HCT116 (cell line): Measurements from ENCODE around the gene KMT2B. TPM values are rescaled to one million over a fixed set of nuclear protein-coding genes. Genes with fewer than 3 reads are reported as not detected.

ENCODE experiments used
- ATAC-seq: fragments of 200-7000 bp; cut with Tn5 transposase; 2 replicates; pipeline ENCODE4 v1.9.1; 2020; ENCODE audit warnings: mild to moderate bottlenecking, moderate library complexity
- BruUV-seq: library from RNA; stranded (reverse); fragments of 400-500 nt; replicated peaks from 2 replicates; lab custom pipeline; 2021; lab: Mats Ljungman, UMichigan
- CTCF ChIA-PET: fragments of 300-600 bp; sonication (Branson Sonifier 250); formaldehyde crosslinking; loops from one replicate; lab custom pipeline; 2021; ENCODE audit warnings: antibody characterized with exemption; lab: Charles Lee
- POLR2A ChIA-PET: fragments of 300-600, 350-600 bp; sonication (Branson Sonifier 250); formaldehyde crosslinking; loops from one replicate; lab custom pipeline; 2021; ENCODE audit warnings: antibody characterized with exemption; lab: Charles Lee
- RAD21 ChIA-PET, 2 experiments: fragments of 300-600 bp; sonication (Branson Sonifier 250); formaldehyde crosslinking; loops; one replicate each; lab custom pipeline; 2023; ENCODE audit warnings: low total read pairs in 2 of 2; ENCODE audit not compliant: uncharacterized antibody in 2 of 2, unreplicated experiment in 2 of 2, low non-redundant PET in 1 of 2; lab: Charles Lee
- DNase-seq: peaks from one replicate; pipeline ENCODE4 v3.0.0-alpha.2; 2010; ENCODE audit warnings: low read depth, low spot score
- H2AFZ ChIP-seq: fragments of 200-600 bp; shearing (Covaris generic), sonication (generic); 2 replicates; pipeline ENCODE4 v1.6.1; 2017; ENCODE audit warnings: low read depth, mixed run types, mixed read lengths, antibody characterized with exemption, low read length; ENCODE audit not compliant: poor library complexity, severe bottlenecking
- H3K27ac ChIP-seq: 2 replicates; pipeline ENCODE4 v1.5.1; 2012; ENCODE audit warnings: low read depth, low read length
- H3K27me3 ChIP-seq: fragments of 200-600 bp; sonication (generic); 2 replicates; pipeline ENCODE4 v1.6.1; 2016; ENCODE audit warnings: mixed run types, low read length, mixed read lengths; ENCODE audit not compliant: insufficient read depth
- H3K36me3 ChIP-seq, 2 experiments: fragments of 200-500 bp in 1 of 2; fragments of 200-600 bp in 1 of 2; sonication (Bioruptor generic) in 1 of 2; sonication (generic) in 1 of 2; 2 replicates each; pipeline versions ENCODE4 v1.5.1 to v1.6.1; 2014 to 2016; ENCODE audit warnings: low read length in 2 of 2, inconsistent platforms in 1 of 2, mixed read lengths in 1 of 2, mixed run types in 1 of 2; ENCODE audit not compliant: insufficient read depth in 2 of 2, control insufficient read depth in 1 of 2
- H3K4me1 ChIP-seq, 2 experiments: fragments of 200-600 bp in 1 of 2; sonication (generic) in 1 of 2; 2 replicates each; pipeline versions ENCODE4 v1.5.1 to v1.6.1; 2012 to 2017; ENCODE audit warnings: low read length in 2 of 2, inconsistent platforms in 1 of 2, mild to moderate bottlenecking in 1 of 2, mixed read lengths in 1 of 2, mixed run types in 1 of 2, moderate library complexity in 1 of 2; ENCODE audit not compliant: insufficient read depth in 2 of 2, control insufficient read depth in 1 of 2
- H3K4me2 ChIP-seq: fragments of 200-600 bp; sonication (generic); 2 replicates; pipeline ENCODE4 v1.6.1; 2017; ENCODE audit warnings: mixed run types, low read length, mixed read lengths
- H3K4me3 ChIP-seq, 2 experiments: fragments of 200-600 bp in 1 of 2; sonication (generic) in 1 of 2; replicated peaks in 1 of 2; 2 replicates each; pipeline ENCODE4 v1.5.1; 2011 to 2016; ENCODE audit warnings: low read length in 2 of 2, control low read depth in 1 of 2, low read depth in 1 of 2, mild to moderate bottlenecking in 1 of 2, mixed read lengths in 1 of 2, mixed run types in 1 of 2
- H3K79me2 ChIP-seq: fragments of 200-600 bp; sonication (generic); 2 replicates; pipeline ENCODE4 v1.6.1; 2017; ENCODE audit warnings: mild to moderate bottlenecking, mixed run types, low read length, moderate library complexity, mixed read lengths; ENCODE audit not compliant: insufficient read depth
- H3K9ac ChIP-seq: fragments of 200-600 bp; sonication (generic); 2 replicates; pipeline ENCODE4 v1.6.1; 2016; ENCODE audit warnings: low read length, mixed read lengths
- H3K9me2 ChIP-seq: fragments of 200-600 bp; sonication (generic), shearing (Covaris generic); 2 replicates; pipeline ENCODE4 v1.6.1; 2017; ENCODE audit warnings: mixed run types, mild to moderate bottlenecking, moderate library complexity; ENCODE audit not compliant: insufficient read depth
- H3K9me3 ChIP-seq, 2 experiments: fragments of 200-500 bp in 1 of 2; fragments of 200-600 bp in 1 of 2; sonication (Bioruptor generic) in 1 of 2; sonication (generic) in 1 of 2; 2 replicates each; pipeline ENCODE4 v1.6.1; 2014 to 2017; ENCODE audit warnings: low read length in 2 of 2, mixed read lengths in 2 of 2, inconsistent platforms in 1 of 2, low read depth in 1 of 2, mild to moderate bottlenecking in 1 of 2, mixed run types in 1 of 2, moderate library complexity in 1 of 2; ENCODE audit not compliant: control insufficient read depth in 1 of 2, insufficient read depth in 1 of 2
- H4K20me1 ChIP-seq: fragments of 200-600 bp; sonication (generic), shearing (Covaris generic); 2 replicates; pipeline ENCODE4 v1.6.1; 2017; ENCODE audit warnings: mixed run types, mild to moderate bottlenecking, moderate library complexity; ENCODE audit not compliant: insufficient read depth
- CBX3 ChIP-seq: IDR thresholded peaks from 2 replicates; pipeline ENCODE4 v1.6.1; 2012; ENCODE audit warnings: low read depth
- EGR1 ChIP-seq: IDR thresholded peaks from 2 replicates; pipeline ENCODE4 v1.6.1; 2012; ENCODE audit warnings: low read depth
- EZH2phosphoT487 ChIP-seq: fragments of 200-600 bp; IDR thresholded peaks from 2 replicates; pipeline ENCODE4 v1.6.1; 2018; ENCODE audit warnings: antibody characterized with exemption, borderline replicate concordance
- JUND ChIP-seq: IDR thresholded peaks from 2 replicates; pipeline ENCODE4 v1.6.1; 2012
- POLR2A ChIP-seq: IDR thresholded peaks from 2 replicates; pipeline ENCODE4 v1.7.0; 2011; ENCODE audit warnings: borderline replicate concordance; ENCODE audit not compliant: insufficient read depth, insufficient read length; ENCODE audit errors: extremely low read depth
- RAD21 ChIP-seq: IDR thresholded peaks from 2 replicates; pipeline ENCODE4 v1.6.1; 2012; ENCODE audit warnings: low read depth, mild to moderate bottlenecking
- SIN3A ChIP-seq: IDR thresholded peaks from 2 replicates; pipeline ENCODE4 v1.6.1; 2012; ENCODE audit warnings: low read depth
- SRF ChIP-seq: IDR thresholded peaks from 2 replicates; pipeline ENCODE4 v1.6.1; 2012; ENCODE audit warnings: low read depth
- TCF7L2 ChIP-seq: IDR thresholded peaks from 2 replicates; pipeline ENCODE4 v1.7.0; 2011; ENCODE audit warnings: borderline replicate concordance, inconsistent platforms; ENCODE audit not compliant: insufficient read depth, insufficient read length; ENCODE audit errors: extremely low read depth
- YY1 ChIP-seq: IDR thresholded peaks from 2 replicates; pipeline ENCODE4 v1.6.1; 2011; ENCODE audit warnings: low read length, low read depth, moderate library complexity, mild to moderate bottlenecking; ENCODE audit not compliant: insufficient replicate concordance; ENCODE audit errors: extremely low read depth
- ZFX ChIP-seq: fragments of 450-650 bp; IDR thresholded peaks from 2 replicates; pipeline ENCODE4 v1.6.1; 2017
- ZNF274 ChIP-seq: fragments of 200-500 bp; sonication (Bioruptor generic); IDR thresholded peaks from 2 replicates; pipeline ENCODE4 v1.6.1; 2014; ENCODE audit warnings: mild to moderate bottlenecking, low read depth, low read length, inconsistent platforms
- intact Hi-C: fragments of 100-400 bp; cut with micrococcal nuclease; formaldehyde crosslinking; loops from 2 replicates; pipeline ENCODE4 v1.10.0; 2022
- total RNA-seq: library from RNA; stranded (reverse); gene quantifications from one replicate; pipeline ENCODE4 v1.2.1, GENCODE V29; 2021; ENCODE audit not compliant: unreplicated experiment
- TF ChIP-seq, protein P1 (sequence below): IDR thresholded peaks from 2 replicates; pipeline ENCODE4 v1.6.1; 2012
- TF ChIP-seq, protein P2 (sequence below): IDR thresholded peaks from 2 replicates; pipeline ENCODE4 v1.6.1; 2012; ENCODE audit warnings: low read depth
- TF ChIP-seq, protein P3 (sequence below): IDR thresholded peaks from 2 replicates; pipeline ENCODE4 v1.6.1; 2012

Gene KMT2B
- total RNA-seq, 1 experiment from 2014 or later, result 29.9 TPM

DNA sequence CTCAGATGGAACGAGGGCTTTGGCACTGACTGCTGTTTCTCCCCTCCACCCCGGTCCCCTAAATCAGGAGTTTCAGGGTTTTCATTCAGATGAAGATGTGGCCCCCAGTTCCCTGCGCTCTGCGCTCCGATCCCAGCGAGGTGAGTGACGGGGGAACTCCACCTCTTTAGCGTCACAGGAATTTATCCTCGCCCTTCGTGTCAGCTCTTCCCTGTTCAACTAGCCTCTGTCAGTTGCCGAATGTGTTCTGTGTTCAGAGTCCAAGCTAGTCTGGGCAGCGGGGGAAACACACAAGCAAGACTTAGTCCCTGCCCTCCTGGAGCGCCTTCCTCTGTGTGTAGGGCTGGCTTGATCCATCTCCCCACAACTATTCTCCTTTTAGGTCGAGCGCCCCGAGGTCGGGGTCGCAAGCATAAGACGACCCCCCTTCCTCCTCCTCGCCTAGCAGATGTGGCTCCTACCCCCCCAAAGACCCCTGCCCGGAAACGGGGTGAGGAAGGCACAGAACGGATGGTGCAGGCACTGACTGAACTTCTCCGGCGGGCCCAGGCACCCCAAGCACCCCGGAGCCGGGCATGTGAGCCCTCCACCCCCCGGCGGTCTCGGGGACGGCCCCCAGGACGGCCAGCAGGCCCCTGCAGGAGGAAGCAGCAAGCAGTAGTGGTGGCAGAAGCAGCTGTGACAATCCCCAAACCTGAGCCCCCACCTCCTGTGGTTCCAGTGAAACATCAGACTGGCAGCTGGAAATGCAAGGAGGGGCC lies 1.8 kb downstream of the KMT2B start:
- Histone ChIP-seq H3K9me2 (no peaks in the 10 kb centered on the region), H4K20me1 (no peaks in the 10 kb centered on the region), H3K4me2 (peak overlapping the region; percentile 86), H3K27me3 (no peaks in the 10 kb centered on the region), H3K4me1 (peaks cover 16 to 31% of the 10 kb centered on the region in 2 experiments), H3K36me3 (peaks cover 31 to 35% of the 10 kb centered on the region in 2 experiments; a peak in 3 of 4 replicates), H3K9me3 (no peaks in the 10 kb centered on the region), H3K9ac (no peak overlapping the region), H3K79me2 (peaks cover 40% of the 10 kb centered on the region), H3K27ac (peak overlapping the region; percentile 85; the same call in 1 of the 2 replicates), H3K4me3 (peak overlapping the region; percentile 86 to 89), H2AFZ (no peak overlapping the region)
- ChIA-PET POLR2A (interaction anchor here (1.7 kb wide), 1 partner anchor 29 kb away, joined by 3 read pairs; the partner anchor contains the start of gene LIN37), CTCF (interaction anchor here (1.3 kb wide), 1 partner anchor 211 kb away, joined by 4 read pairs; no protein-coding TSS in a partner anchor), RAD21 (no interaction called here)
- DNase-seq (no peak), ATAC-seq (no peak)
- intact Hi-C loops, result loop anchor here (10.0 kb wide), 1 partner anchor 365 kb away; the partner anchor contains the start of gene FFAR3
- no TSS peak for BruUV-seq
- TF ChIP-seq SIN3A (no peak), YY1 (no peak), ZNF274 (no peak), POLR2A (no peak), EZH2phosphoT487 (no peak), EGR1 (no peak), SRF (no peak), TCF7L2 (no peak), JUND (no peak), ZFX (no peak), RAD21 (no peak), CBX3 (no peak)
- TF ChIP-seq, protein P1, sequence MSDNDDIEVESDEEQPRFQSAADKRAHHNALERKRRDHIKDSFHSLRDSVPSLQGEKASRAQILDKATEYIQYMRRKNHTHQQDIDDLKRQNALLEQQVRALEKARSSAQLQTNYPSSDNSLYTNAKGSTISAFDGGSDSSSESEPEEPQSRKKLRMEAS, result no peak
- TF ChIP-seq, protein P2, sequence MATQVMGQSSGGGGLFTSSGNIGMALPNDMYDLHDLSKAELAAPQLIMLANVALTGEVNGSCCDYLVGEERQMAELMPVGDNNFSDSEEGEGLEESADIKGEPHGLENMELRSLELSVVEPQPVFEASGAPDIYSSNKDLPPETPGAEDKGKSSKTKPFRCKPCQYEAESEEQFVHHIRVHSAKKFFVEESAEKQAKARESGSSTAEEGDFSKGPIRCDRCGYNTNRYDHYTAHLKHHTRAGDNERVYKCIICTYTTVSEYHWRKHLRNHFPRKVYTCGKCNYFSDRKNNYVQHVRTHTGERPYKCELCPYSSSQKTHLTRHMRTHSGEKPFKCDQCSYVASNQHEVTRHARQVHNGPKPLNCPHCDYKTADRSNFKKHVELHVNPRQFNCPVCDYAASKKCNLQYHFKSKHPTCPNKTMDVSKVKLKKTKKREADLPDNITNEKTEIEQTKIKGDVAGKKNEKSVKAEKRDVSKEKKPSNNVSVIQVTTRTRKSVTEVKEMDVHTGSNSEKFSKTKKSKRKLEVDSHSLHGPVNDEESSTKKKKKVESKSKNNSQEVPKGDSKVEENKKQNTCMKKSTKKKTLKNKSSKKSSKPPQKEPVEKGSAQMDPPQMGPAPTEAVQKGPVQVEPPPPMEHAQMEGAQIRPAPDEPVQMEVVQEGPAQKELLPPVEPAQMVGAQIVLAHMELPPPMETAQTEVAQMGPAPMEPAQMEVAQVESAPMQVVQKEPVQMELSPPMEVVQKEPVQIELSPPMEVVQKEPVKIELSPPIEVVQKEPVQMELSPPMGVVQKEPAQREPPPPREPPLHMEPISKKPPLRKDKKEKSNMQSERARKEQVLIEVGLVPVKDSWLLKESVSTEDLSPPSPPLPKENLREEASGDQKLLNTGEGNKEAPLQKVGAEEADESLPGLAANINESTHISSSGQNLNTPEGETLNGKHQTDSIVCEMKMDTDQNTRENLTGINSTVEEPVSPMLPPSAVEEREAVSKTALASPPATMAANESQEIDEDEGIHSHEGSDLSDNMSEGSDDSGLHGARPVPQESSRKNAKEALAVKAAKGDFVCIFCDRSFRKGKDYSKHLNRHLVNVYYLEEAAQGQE, result no peak
- TF ChIP-seq, protein P3, sequence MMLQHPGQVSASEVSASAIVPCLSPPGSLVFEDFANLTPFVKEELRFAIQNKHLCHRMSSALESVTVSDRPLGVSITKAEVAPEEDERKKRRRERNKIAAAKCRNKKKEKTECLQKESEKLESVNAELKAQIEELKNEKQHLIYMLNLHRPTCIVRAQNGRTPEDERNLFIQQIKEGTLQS, result no peak
